HG02571 (cell line): ENCODE measurements around the gene PHF13.

Experiments used
- ATAC-seq: cut with Tn5 transposase; IDR thresholded peaks from one replicate; pipeline ENCODE4 v1.9.1; 2021; ENCODE audit warnings: mild to moderate bottlenecking, moderate library complexity; ENCODE audit not compliant: unreplicated experiment

The PHF13 gene

DNA sequence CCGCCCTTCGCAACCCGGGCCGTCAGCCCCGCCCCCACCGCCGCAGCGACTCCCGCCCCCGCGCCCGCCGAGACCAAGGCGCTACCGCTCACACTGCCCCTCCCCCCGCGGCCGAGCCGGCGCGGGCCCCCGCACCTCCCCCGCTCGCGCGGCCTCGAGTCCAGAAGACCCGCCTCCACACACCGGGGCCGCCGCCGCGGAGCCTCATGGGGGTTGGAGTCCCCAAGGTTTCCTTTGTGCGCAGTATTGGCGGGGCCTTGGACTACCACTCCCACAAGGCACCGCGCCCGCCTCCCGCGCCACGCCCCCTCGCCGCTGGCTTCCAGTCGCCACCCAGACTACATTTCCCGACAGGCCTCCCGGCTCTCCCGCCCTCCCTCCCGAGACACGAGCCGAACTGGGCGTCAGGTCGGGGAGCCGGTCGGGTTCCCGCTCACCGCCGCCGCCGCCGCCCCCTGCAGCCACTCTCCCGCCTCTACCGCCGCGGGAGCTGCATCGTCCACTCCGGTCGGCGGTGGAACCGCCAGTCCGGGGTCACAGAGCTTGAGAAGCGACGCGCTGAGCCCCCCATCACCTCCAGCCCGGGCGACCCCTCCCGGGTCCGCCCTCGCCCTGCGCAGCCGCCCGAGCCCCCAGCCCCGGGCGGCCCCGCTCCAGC lies at the start of gene PHF13:
PHF13 (plus strand) TSS at position 371 of the 658 bp plus-strand sequence. CDS start 336 bp downstream, outside the sequence.
- peak; percentile 85 for ATAC-seq

- ATAC-seq, result no peak
Observed at GRCh38 chr1:6569033-6569432, 44.5 kb upstream of the PHF13 start.

DNA sequence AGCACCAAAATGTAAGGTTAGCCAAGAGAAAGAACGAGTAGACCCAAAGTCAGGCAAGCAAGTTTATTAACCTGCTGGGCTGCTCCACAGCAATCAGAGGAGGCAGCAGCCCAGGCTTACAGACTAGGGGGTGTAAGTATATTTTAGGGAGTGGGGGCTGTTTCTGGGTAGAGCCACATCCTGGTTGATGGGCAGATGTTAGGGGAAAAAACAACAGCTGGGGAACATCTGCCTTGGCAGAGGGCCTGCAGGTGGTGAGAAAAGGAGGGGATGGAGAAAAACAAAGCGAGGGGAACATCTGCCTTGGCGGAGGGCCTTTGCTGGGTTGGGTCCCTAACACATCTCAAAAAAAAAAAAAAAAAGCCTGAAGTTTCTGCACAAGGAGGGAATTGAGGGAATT lies 43.4 kb upstream of the PHF13 start:
- ATAC-seq, result no peak

DNA sequence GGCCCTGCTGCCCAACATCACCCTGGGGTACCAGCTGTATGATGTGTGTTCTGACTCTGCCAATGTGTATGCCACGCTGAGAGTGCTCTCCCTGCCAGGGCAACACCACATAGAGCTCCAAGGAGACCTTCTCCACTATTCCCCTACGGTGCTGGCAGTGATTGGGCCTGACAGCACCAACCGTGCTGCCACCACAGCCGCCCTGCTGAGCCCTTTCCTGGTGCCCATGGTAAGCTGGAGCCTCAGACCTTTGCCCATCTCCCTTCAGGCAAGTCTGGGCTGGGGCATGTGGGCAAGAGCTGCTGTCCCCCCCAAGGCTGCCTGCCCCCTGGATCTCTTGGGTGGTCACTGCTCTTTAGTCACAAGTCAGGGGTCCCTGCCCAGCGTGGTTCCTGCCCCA lies 42.5 kb upstream of the PHF13 start:
- no peak for ATAC-seq

GRCh38 chr1:6572653-6573383 lies 40.7 kb upstream of the PHF13 start:
- no peak for ATAC-seq

GRCh38 chr1:6574025-6574620 lies 39.4 kb upstream of the PHF13 start:
- ATAC-seq, result no peak

GRCh38 chr1:6574818-6575217 lies 38.7 kb upstream of the PHF13 start:
- no peak for ATAC-seq

DNA sequence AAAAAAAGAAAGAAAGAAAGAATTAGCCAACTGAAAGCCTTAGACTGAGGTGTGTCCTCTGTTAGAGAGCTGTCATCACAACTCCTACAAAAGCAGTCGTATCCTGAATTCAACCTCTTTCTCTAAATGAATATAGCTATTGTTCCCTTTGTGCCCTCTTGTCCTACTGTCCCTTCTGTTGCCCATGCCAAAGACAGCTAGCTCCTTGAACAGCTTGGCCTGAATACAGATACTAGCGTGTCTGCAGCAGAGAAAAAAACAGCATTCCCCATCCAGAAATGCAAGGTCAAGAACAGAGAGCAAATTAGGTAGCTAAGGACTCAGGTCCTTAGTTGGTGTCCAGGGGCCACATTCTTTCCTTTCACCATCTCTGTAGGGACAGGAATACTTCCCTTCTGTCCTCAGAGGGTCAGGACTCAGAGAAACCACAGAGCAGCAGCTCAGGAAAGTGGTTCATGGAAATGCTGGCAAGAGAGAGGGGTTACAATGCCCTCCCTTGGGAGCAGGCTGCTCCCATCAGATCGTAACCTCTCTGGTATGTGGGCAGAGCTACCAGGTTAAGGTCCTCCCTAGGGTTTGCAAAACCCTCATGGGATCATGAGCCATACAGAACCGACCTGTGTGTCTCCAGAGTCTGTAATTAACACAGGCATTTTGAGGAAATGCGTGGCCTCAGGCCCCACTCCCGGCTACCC lies 35.6 kb upstream of the PHF13 start:
- no peak for ATAC-seq

GRCh38 chr1:6578624-6579373 lies 34.7 kb upstream of the PHF13 start:
- no peak for ATAC-seq

DNA sequence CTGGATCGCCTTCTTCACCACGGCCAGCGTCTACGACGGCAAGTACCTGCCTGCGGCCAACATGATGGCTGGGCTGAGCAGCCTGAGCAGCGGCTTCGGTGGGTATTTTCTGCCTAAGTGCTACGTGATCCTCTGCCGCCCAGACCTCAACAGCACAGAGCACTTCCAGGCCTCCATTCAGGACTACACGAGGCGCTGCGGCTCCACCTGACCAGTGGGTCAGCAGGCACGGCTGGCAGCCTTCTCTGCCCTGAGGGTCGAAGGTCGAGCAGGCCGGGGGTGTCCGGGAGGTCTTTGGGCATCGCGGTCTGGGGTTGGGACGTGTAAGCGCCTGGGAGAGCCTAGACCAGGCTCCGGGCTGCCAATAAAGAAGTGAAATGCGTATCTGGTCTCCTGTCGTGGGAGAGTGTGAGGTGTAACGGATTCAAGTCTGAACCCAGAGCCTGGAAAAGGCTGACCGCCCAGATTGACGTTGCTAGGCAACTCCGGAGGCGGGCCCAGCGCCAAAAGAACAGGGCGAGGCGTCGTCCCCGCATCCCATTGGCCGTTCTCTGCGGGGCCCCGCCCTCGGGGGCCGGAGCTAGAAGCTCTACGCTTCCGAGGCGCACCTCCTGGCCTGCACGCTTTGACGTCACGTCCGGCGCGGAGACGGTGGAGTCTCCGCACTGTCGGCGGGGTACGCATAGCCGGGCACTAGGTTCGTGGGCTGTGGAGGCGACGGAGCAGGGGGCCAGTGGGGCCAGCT lies 34.0 kb upstream of the PHF13 start, which contains the start of gene ZBTB48:
ZBTB48 (plus strand) TSS at position 621 of the 745 bp plus-strand sequence. CDS start 616 bp downstream, outside the sequence.
- ATAC-seq, result peak; percentile 92

GRCh38 chr1:6580119-6580592 lies 33.4 kb upstream of the PHF13 start:
- no peak for ATAC-seq

DNA sequence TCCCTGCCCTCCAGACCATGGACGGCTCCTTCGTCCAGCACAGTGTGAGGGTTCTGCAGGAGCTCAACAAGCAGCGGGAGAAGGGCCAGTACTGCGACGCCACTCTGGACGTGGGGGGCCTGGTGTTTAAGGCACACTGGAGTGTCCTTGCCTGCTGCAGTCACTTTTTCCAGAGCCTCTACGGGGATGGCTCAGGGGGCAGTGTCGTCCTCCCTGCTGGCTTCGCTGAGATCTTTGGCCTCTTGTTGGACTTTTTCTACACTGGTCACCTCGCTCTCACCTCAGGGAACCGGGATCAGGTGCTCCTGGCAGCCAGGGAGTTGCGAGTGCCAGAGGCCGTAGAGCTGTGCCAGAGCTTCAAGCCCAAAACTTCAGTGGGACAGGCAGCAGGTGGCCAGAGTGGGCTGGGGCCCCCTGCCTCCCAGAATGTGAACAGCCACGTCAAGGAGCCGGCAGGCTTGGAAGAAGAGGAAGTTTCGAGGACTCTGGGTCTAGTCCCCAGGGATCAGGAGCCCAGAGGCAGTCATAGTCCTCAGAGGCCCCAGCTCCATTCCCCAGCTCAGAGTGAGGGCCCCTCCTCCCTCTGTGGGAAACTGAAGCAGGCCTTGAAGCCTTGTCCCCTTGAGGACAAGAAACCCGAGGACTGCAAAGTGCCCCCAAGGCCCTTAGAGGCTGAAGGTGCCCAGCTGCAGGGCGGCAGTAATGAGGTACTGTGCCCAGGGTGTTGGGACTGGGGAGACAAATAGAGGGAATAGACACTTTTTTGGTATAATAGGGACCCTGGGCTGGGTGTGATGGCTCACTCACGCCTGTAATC lies 32.7 kb upstream of the PHF13 start:
- no peak for ATAC-seq

GRCh38 chr1:6581561-6582305 lies 31.8 kb upstream of the PHF13 start:
- no peak for ATAC-seq

DNA sequence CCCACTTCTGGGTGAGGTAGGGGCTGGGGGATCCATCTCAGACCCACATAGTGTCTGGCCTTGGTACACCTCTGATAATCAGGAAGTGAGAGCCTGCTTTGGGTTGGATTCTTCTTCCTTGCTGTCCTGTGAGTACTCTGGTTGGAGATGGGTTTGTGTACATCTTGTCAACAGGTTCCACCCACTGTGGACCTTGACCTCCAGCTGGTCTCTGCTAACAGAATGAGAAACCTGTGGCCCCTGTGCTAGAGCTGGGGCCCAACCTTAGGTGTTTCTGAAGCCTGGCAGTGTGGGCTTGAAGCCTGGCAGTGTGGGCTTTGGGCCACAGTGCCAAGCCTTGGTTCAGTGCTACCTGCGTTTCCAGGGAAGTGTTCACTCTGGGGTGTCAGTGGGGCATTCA lies 31.2 kb upstream of the PHF13 start:
- no peak for ATAC-seq

DNA sequence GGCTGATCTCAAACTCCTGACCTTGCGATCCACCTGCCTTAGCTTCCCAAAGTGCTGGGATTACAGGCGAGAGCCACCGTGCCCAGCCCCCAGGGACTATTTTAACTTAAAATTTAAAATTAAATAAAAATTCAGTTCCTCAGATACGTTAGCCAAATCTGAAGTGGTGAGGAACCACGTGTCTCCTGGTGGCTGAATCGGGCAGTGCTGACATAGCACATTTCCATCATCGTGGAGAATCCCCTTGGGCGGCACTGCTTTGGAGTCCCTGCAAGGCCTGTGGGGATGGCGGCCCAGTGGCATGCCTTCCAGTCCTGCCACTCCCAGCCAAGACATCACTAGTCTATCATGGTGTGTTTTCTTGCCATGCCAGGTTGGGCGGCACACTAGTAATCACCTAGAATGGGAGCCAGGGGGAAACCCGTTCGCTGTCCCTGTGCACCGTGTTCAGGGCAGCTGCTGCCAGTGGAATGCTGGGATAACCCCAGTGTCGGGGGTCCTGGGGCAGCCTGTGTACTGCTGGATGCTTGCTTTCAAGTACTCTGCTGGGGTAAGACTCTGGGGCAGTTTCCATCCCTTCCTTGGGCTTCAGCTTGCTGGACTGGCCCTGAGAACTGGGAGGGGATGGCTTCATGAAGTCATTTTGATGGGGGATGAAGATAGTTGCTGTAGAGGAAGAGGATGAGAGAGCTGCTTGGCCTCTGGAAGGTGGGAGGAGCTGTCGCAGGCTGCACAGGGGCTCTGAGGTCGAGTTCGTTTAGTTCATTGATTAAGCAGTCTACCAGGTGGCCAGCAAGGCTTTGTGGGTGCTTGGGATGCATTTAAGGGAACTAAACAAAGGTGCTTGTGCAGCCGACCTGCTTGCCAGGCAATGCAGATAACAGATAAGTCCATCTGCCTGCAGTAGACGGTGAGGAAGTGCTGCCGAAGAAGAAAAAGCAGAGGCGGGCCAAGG lies 29.1 kb upstream of the PHF13 start:
- no peak for ATAC-seq

GRCh38 chr1:6585081-6585722 lies 28.3 kb upstream of the PHF13 start:
- ATAC-seq, result no peak

- ATAC-seq, result no peak
Observed at GRCh38 chr1:6585841-6586240, 27.7 kb upstream of the PHF13 start.
